Stimulated activated CD4-positive, alpha-beta T cell treated with anti-CD3 and anti-CD28 coated beads, TNF-alpha, amount 100 ng/mL, for 24 hours (primary cell): Measurements from ENCODE around the gene TPK1.

Source experiments
- DNase-seq, 3 experiments: peaks; one replicate each; pipeline ENCODE4 v3.0.0-alpha.2; 2020; ENCODE audit warnings: low read depth in 3 of 3

TPK1 gene

GRCh38 chr7:144408121-144408520, 427.7 kb downstream of the TPK1 start:
- no peak for DNase-seq

- DNase-seq: no peak
Measured at GRCh38 chr7:144407266-144407931, 428.5 kb downstream of the TPK1 start.

GRCh38 chr7:144404946-144405345, 430.9 kb downstream of the TPK1 start:
- DNase-seq: no peak

GRCh38 chr7:144403649-144404061, 432.2 kb downstream of the TPK1 start, which contains the start of gene NOBOX:
TSS of gene NOBOX (minus strand) at chr7:144403693.
- DNase-seq: no peak

GRCh38 chr7:144403102-144403501, 432.8 kb downstream of the TPK1 start:
- no peak for DNase-seq
